OCI-LY7 (cell line): Measurements from ENCODE around the gene RNGTT.

Experiments
- CTCF ChIP-seq: fragments of 200-600 bp; sonication (generic); conservative IDR thresholded peaks from 2 replicates; pipeline ENCODE4 v1.5.1; 2014; ENCODE audit warnings: mild to moderate bottlenecking, antibody characterized with exemption, low read length, moderate library complexity, mixed read lengths
- EZH2phosphoT487 ChIP-seq: fragments of 200-600 bp; sonication (generic); IDR thresholded peaks from 2 replicates; pipeline ENCODE4 v1.6.1; 2018; ENCODE audit warnings: low read depth, borderline replicate concordance, mild to moderate bottlenecking, mixed run types, antibody characterized with exemption, low read length, moderate library complexity, mixed read lengths

- TF ChIP-seq CTCF = no peak
- TF ChIP-seq EZH2phosphoT487 = no peak
Measured at GRCh38 chr6:88695937-88696336, 267.5 kb downstream of the RNGTT start.
